H9 (cell line): Measurements from ENCODE around the gene SCARF1. TPM values are rescaled to one million over a fixed set of nuclear protein-coding genes. Genes with fewer than 3 reads are reported as not detected.
A peak's percentile ranks its signal among the peaks of the same experiment; 100 is the strongest.
"Not testable (repeated sequence)": the region's sequence is repeated elsewhere in the genome, so short reads cannot be mapped to it uniquely, and the experiment has no call there.

Source experiments
- DNase-seq: peaks from one replicate; pipeline ENCODE4 v3.0.0-alpha.2; 2017
- H2AFZ ChIP-seq: one replicate; pipeline ENCODE4 v1.6.1; 2013; ENCODE audit warnings: mild to moderate bottlenecking, low read length, control low read depth, moderate library complexity
- H2AK5ac ChIP-seq: 2 replicates; pipeline ENCODE4 v1.6.1; 2013; ENCODE audit warnings: low read length, control low read depth, mixed read lengths; ENCODE audit not compliant: insufficient read length
- H2BK120ac ChIP-seq: one replicate; pipeline ENCODE4 v1.6.1; 2013; ENCODE audit warnings: low read depth, mild to moderate bottlenecking, low read length, control low read depth, inconsistent platforms; ENCODE audit not compliant: poor library complexity, severe bottlenecking
- H2BK12ac ChIP-seq: 2 replicates; pipeline ENCODE4 v1.6.1; 2013; ENCODE audit warnings: low read length, control low read depth, mixed read lengths, low read depth; ENCODE audit not compliant: insufficient read length
- H2BK15ac ChIP-seq: 2 replicates; pipeline ENCODE4 v1.6.1; 2013; ENCODE audit warnings: low read depth, low read length, control low read depth
- H2BK20ac ChIP-seq: one replicate; pipeline ENCODE4 v1.6.1; 2013; ENCODE audit warnings: low read depth, mild to moderate bottlenecking, low read length, control low read depth, inconsistent platforms; ENCODE audit not compliant: poor library complexity, severe bottlenecking
- H2BK5ac ChIP-seq: 2 replicates; pipeline ENCODE4 v1.6.1; 2013; ENCODE audit warnings: low read length, control low read depth, mixed read lengths; ENCODE audit not compliant: insufficient read length
- H3K14ac ChIP-seq: 2 replicates; pipeline ENCODE4 v1.6.1; 2013; ENCODE audit warnings: low read length, control low read depth; ENCODE audit not compliant: insufficient read depth
- H3K18ac ChIP-seq: 2 replicates; pipeline ENCODE4 v1.6.1; 2013; ENCODE audit warnings: low read depth, mild to moderate bottlenecking, mixed read lengths, low read length, control low read depth; ENCODE audit not compliant: insufficient read length
- H3K23ac ChIP-seq: 2 replicates; pipeline ENCODE4 v1.6.1; 2013; ENCODE audit warnings: low read length, control low read depth, mixed read lengths, low read depth; ENCODE audit not compliant: insufficient read length
- H3K23me2 ChIP-seq: 2 replicates; pipeline ENCODE4 v1.6.1; 2013; ENCODE audit warnings: low read depth, mild to moderate bottlenecking, mixed read lengths, low read length, control low read depth; ENCODE audit not compliant: insufficient read length, poor library complexity, severe bottlenecking
- H3K27ac ChIP-seq: 2 replicates; pipeline ENCODE4 v1.5.1; 2013; ENCODE audit warnings: low read length, control low read depth, mixed read lengths, low read depth; ENCODE audit not compliant: insufficient read length
- H3K27me3 ChIP-seq: 2 replicates; pipeline ENCODE4 v1.6.1; 2013; ENCODE audit warnings: low read length, control low read depth, inconsistent platforms; ENCODE audit not compliant: insufficient read depth
- H3K4ac ChIP-seq: 2 replicates; pipeline ENCODE4 v1.6.1; 2013; ENCODE audit warnings: low read depth, mild to moderate bottlenecking, control low read depth, inconsistent platforms, low read length, moderate library complexity
- H3K4me1 ChIP-seq: 2 replicates; pipeline ENCODE4 v1.6.1; 2013; ENCODE audit warnings: low read length, control low read depth, inconsistent platforms; ENCODE audit not compliant: insufficient read depth
- H3K4me2 ChIP-seq: 2 replicates; pipeline ENCODE4 v1.6.1; 2013; ENCODE audit warnings: low read length, control low read depth, mixed read lengths; ENCODE audit not compliant: insufficient read length, insufficient read depth
- H3K56ac ChIP-seq: 2 replicates; pipeline ENCODE4 v1.6.1; 2013; ENCODE audit warnings: low read depth, mild to moderate bottlenecking, mixed read lengths, low read length, control low read depth; ENCODE audit not compliant: insufficient read length
- H3K79me1 ChIP-seq: 2 replicates; pipeline ENCODE4 v1.6.1; 2013; ENCODE audit warnings: low read depth, mild to moderate bottlenecking, moderate library complexity, low read length, control low read depth, inconsistent platforms; ENCODE audit not compliant: insufficient read depth, poor library complexity, severe bottlenecking
- H3K79me2 ChIP-seq: 2 replicates; pipeline ENCODE4 v1.6.1; 2013; ENCODE audit warnings: low read length, control low read depth, inconsistent platforms; ENCODE audit not compliant: insufficient read depth
- H3K9ac ChIP-seq: 2 replicates; pipeline ENCODE4 v1.6.1; 2013; ENCODE audit warnings: low read length, control low read depth, mixed read lengths; ENCODE audit not compliant: insufficient read length; ENCODE audit errors: extremely low read depth
- H3K9me3 ChIP-seq: one replicate; pipeline ENCODE4 v1.6.1; 2013; ENCODE audit warnings: low read depth, low read length, inconsistent platforms; ENCODE audit not compliant: control insufficient read depth
- H3T11ph ChIP-seq: one replicate; pipeline ENCODE4 v1.6.1; 2013; ENCODE audit warnings: mild to moderate bottlenecking, low read length, control low read depth, inconsistent platforms
- H4K20me1 ChIP-seq: one replicate; pipeline ENCODE4 v1.6.1; 2013; ENCODE audit not compliant: control insufficient read depth, insufficient read length, insufficient read depth
- H4K5ac ChIP-seq: 2 replicates; pipeline ENCODE4 v1.6.1; 2013; ENCODE audit warnings: low read depth, mild to moderate bottlenecking, mixed read lengths, low read length, control low read depth; ENCODE audit not compliant: insufficient read length
- H4K8ac ChIP-seq: replicated peaks from 2 replicates; pipeline ENCODE4 v1.6.1; 2013; ENCODE audit warnings: low read length, control low read depth, mixed read lengths, low read depth; ENCODE audit not compliant: insufficient read length
- H4K91ac ChIP-seq: 2 replicates; pipeline ENCODE4 v1.6.1; 2013; ENCODE audit warnings: low read depth, mild to moderate bottlenecking, moderate library complexity, mixed read lengths, low read length, control low read depth; ENCODE audit not compliant: insufficient read length
- H3K27ac Mint-ChIP-seq, 3 experiments: 2 replicates in 2 of 3; 3 replicates in 1 of 3; pipeline ENCODE4 v1.8.0; 2020 to 2021; ENCODE audit warnings: mixed read lengths in 3 of 3, mild to moderate bottlenecking in 1 of 3, moderate library complexity in 1 of 3
- H3K27me3 Mint-ChIP-seq: 2 replicates; pipeline ENCODE4 v1.8.0; 2021; ENCODE audit warnings: low read depth, mild to moderate bottlenecking, moderate library complexity, mixed read lengths
- H3K36me3 Mint-ChIP-seq, 3 experiments: 2 replicates in 2 of 3; 3 replicates in 1 of 3; pipeline ENCODE4 v1.8.0; 2020 to 2021; ENCODE audit warnings: low read depth in 3 of 3, mixed read lengths in 3 of 3; ENCODE audit not compliant: insufficient read depth in 1 of 3
- H3K4me1 Mint-ChIP-seq, 2 experiments: 2 replicates each; pipeline ENCODE4 v1.8.0; 2020; ENCODE audit warnings: mixed read lengths in 2 of 2
- H3K4me3 Mint-ChIP-seq, 2 experiments: 2 replicates in 1 of 2; 3 replicates in 1 of 2; pipeline ENCODE4 v1.8.0; 2020 to 2021; ENCODE audit warnings: mild to moderate bottlenecking in 2 of 2, mixed read lengths in 2 of 2, moderate library complexity in 1 of 2
- H3K9me3 Mint-ChIP-seq, 2 experiments: 2 replicates in 1 of 2; 3 replicates in 1 of 2; pipeline ENCODE4 v1.8.0; 2020; ENCODE audit warnings: mild to moderate bottlenecking in 2 of 2, mixed read lengths in 2 of 2, moderate library complexity in 1 of 2
- CTCF ChIP-seq: fragments of 200-600 bp; sonication (generic); conservative IDR thresholded peaks from 3 replicates; pipeline ENCODE4 v1.8.0; 2021; ENCODE audit warnings: antibody characterized with exemption, mild to moderate bottlenecking
- WGBS: extraction: QIAGEN DNeasy Blood & Tissue Kit; methylation state at CpG from one replicate; pipeline ENCODE4 v1.1.7; 2013; ENCODE audit warnings: missing lambda C conversion rate, low lambda C conversion rate, mixed read lengths; ENCODE audit not compliant: insufficient read length; ENCODE audit errors: extremely low coverage; 5-methylcytosine and 5-hydroxymethylcytosine counted together
- total RNA-seq: library from RNA; stranded (reverse); gene quantifications from 2 replicates; pipeline ENCODE4 v1.2.1, GENCODE V29; 2021

The SCARF1 gene
- total RNA-seq, 1 experiment from 2014 or later = 2.4 TPM

- no peak overlapping the region for H3K4me3 Mint-ChIP-seq
- Histone ChIP-seq H3K23ac (no peak overlapping the region), H3K9ac (no peak overlapping the region), H2BK20ac (no peak overlapping the region), H4K91ac (no peak overlapping the region), H3K56ac (no peak overlapping the region), H3K79me2 (no peaks in the 10 kb centered on the region), H3T11ph (no peak overlapping the region), H3K14ac (no peak overlapping the region), H3K4me1 (no peaks in the 10 kb centered on the region), H3K27me3 (no peaks in the 10 kb centered on the region), H3K9me3 (no peaks in the 10 kb centered on the region), H2BK120ac (no peak overlapping the region), H3K79me1 (no peaks in the 10 kb centered on the region), H2BK12ac (no peak overlapping the region), H3K23me2 (peaks cover 4% of the 10 kb centered on the region), H4K8ac (no peak overlapping the region), H3K4ac (no peak overlapping the region), H3K27ac (no peak overlapping the region), H2BK15ac (no peak overlapping the region), H4K5ac (no peak overlapping the region), H2AFZ (no peak overlapping the region), H3K4me2 (no peak overlapping the region), H3K18ac (no peak overlapping the region), H4K20me1 (no peaks in the 10 kb centered on the region), H2AK5ac (no peak overlapping the region), H2BK5ac (no peak overlapping the region)
- H3K9me3 Mint-ChIP-seq = no peaks in the 10 kb centered on the region
- WGBS = no CpG with 5 or more reads among the region's 14 CpGs
- no peak for DNase-seq
- H3K27me3 Mint-ChIP-seq = no peaks in the 10 kb centered on the region
- H3K27ac Mint-ChIP-seq = peak overlapping the region in 1 of 3 experiments; percentile 41; a peak in 1 of 7 replicates
- H3K4me1 Mint-ChIP-seq = peaks cover 4 to 5% of the 10 kb centered on the region in 2 experiments; a peak in 3 of 4 replicates
- TF ChIP-seq CTCF = no peak
- peaks cover 65 to 83% (median 77%) of the 10 kb centered on the region in 3 experiments for H3K36me3 Mint-ChIP-seq
Measured at GRCh38 chr17:1653735-1654134, 8.2 kb upstream of the SCARF1 start.

- H3K9ac ChIP-seq, H2AK5ac ChIP-seq, H3K9me3 Mint-ChIP-seq, H4K91ac ChIP-seq, H3K14ac ChIP-seq, H3K4me2 ChIP-seq, H3K4me1 Mint-ChIP-seq, H3K4ac ChIP-seq, H3K27ac Mint-ChIP-seq, H2BK5ac ChIP-seq, H2AFZ ChIP-seq, H3K79me2 ChIP-seq, H2BK12ac ChIP-seq, H3K56ac ChIP-seq, DNase-seq, H4K8ac ChIP-seq, H3K4me1 ChIP-seq, H4K20me1 ChIP-seq, H3K23ac ChIP-seq, H3K18ac ChIP-seq, H2BK15ac ChIP-seq, H3K23me2 ChIP-seq, H3K27me3 Mint-ChIP-seq, H3K27me3 ChIP-seq, H3K9me3 ChIP-seq, H4K5ac ChIP-seq, H2BK20ac ChIP-seq, H3T11ph ChIP-seq, H2BK120ac ChIP-seq, H3K79me1 ChIP-seq, H3K27ac ChIP-seq: not testable (repeated sequence)
- Mint-ChIP-seq H3K4me3 (0 out of 5 replicates have a peak overlapping the region, but pooled peaks of 1 of the 2 experiments have one; percentile 42), H3K36me3 (peaks cover 56 to 73% (median 67%) of the 10 kb centered on the region in 3 experiments; a peak in 6 of 7 replicates)
- WGBS = no CpG with 5 or more reads among the region's 7 CpGs
Measured at GRCh38 chr17:1652794-1653193, 7.3 kb upstream of the SCARF1 start.
